Measurements from ENCODE around the gene TMEM94.

Gene TMEM94

DNA sequence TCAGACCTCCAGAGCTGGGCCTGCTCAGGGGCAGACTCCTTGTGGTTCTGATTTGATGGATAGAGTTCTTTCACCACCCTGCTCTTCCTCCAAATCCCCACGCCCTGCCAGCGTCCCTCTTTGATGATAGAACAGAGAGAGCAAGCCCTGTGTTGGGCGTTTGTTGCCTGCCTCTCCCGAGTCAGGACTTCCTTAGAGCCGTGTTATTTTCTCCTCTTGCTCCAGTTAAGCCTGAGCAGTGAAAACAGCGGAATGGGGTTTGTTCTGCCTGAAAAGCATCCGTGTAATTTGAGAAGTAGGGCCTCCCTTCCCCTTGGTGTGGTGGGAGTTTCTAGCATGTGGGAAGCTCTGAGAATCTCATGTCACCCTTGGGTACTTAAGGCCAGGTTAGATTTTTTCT is 22.1 kb downstream of the TMEM94 start:
- no peaks in the 10 kb centered on the region for H3K4me1 ChIP-seq
- TF ChIP-seq CTCF (IDR thresholded peaks at IDR 0.05; ENCODE audit: low read depth, low read length), result no peak
- peaks cover 7% of the 10 kb centered on the region; the same call in 1 of the 2 replicates for H3K36me3 ChIP-seq

DNA sequence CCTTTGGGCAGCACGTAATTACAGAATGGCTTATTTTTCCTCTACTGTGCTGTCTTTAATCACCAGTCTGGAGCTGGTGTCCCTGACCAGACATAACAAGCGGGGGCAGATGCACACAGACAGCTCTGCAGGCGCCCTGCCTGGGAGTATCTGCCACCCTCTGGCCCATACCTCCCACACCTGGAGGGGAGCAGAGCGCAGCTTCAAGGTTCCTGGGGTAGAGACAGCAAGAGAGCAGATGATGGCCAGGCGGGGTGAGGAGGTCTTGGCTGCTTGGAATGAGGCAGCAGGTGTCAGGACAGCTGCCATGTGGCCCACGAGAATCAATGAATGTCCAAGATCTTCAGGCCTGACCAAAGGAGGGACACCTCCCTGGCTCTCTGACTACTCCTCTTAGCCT is 23.8 kb downstream of the TMEM94 start:
- no peaks in the 10 kb centered on the region for H3K27me3 ChIP-seq
- H3K9me3 ChIP-seq, result no peaks in the 10 kb centered on the region
- DNase-seq, result no peak
- H3K36me3 ChIP-seq, result peaks cover 4% of the 10 kb centered on the region; the same call in 1 of the 2 replicates
- H3K4me1 ChIP-seq, result no peaks in the 10 kb centered on the region
- H3K4me3 ChIP-seq (ENCODE audit: low read depth, low read length), result no peak overlapping the region
- no peak for TF ChIP-seq CTCF (IDR thresholded peaks at IDR 0.05; ENCODE audit: low read depth, low read length)

More for the DNA sequence above, 22.1 kb downstream of the TMEM94 start:
- H3K27me3 ChIP-seq, result no peaks in the 10 kb centered on the region
- no peaks in the 10 kb centered on the region for H3K9me3 ChIP-seq
- DNase-seq, result no peak
- no peak overlapping the region for H3K4me3 ChIP-seq (ENCODE audit: low read depth, low read length)

DNA sequence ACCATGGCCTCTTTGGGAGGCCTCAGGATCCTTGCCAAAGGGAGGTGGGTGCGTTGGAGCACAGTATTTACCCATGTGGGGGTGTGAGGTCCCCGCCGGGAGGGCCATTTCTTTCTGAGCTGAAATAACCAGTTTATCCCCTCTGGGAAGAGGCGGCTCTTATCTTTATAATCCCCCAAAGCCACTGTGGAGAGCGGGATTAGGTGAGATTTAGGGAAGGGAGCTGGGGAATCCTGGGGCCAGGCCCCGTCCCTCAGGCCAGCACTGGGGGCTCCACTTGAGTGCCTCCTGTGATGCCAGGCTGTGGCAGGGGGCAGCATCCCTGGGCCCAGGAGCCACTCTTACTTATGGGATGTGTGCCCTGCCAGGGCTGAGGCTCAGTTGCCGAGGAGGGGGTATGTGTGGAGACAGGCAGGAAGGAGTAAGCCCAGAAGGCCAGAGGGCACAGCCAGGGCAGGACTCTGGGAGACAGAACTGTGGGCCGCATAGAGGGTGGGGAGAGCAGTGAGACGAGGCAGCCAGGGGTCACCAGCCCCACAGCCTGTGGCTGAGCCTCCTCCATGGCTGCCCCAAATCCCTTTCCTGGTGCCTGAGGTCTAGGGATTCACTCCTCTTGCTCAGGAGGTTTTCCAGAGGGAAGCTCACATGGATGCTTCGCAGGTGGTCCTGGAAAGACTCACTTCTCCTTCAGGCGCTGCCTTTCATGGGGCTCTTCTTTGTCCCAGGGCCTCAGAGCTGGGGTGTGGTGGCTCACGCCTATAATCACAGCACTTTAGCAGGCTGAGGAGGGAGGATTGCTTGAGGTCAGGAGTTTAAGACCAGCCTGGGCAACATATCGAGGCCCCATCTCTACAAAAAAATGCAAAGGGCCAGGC is 25.0 kb downstream of the TMEM94 start:
- no peaks in the 10 kb centered on the region for H3K27me3 ChIP-seq
- H3K9me3 ChIP-seq, result no peaks in the 10 kb centered on the region
- H3K4me3 ChIP-seq (ENCODE audit: low read depth, low read length), result no peak overlapping the region
- TF ChIP-seq CTCF (IDR thresholded peaks at IDR 0.05; ENCODE audit: low read depth, low read length), result no peak
- peaks cover 4% of the 10 kb centered on the region; the same call in 1 of the 2 replicates for H3K36me3 ChIP-seq
- no peaks in the 10 kb centered on the region for H3K4me1 ChIP-seq
- DNase-seq, result no peak

DNA sequence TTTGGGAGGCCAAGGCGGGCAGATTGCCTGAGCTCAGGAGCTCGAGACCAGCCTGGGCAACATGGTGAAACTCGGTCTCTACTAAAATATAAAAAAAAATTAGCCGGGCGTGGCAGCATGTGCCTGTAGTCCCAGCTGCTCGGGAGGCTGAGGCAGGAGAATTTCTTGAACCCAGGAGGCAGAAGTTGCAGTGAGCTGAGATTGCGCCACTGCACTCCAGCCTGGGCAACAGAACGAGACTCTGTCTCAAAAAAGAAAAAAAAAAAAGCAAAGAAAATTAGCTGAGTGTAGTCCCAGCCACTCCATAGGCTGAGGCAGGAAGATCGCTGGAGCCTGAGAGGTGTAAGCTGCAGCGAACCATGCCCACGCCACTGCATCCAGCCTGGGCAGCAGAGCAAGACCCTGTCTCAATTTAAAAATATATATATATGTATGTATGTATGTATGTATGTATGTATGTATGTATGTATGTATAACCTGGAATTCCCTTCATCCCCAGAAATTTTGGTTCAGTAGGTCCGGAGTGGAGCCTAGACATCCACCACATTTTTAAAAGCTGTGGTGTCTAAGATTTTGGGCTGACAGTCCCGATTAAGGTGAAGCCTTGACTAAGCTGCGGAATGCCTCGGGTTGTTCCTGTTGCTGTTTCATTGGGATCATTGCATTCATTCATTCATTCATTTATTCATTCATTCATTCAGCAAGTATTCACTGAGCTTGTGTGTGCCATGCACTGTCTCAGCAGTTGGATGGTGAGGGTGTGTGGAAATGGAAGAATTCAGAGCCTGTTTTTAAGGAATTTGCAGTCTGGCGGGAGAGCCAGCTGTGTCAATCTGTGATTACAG is 25.9 kb downstream of the TMEM94 start:
- H3K9me3 ChIP-seq, result no peaks in the 10 kb centered on the region
- no peak overlapping the region for H3K4me3 ChIP-seq (ENCODE audit: low read depth, low read length)
- DNase-seq, result no peak
- H3K36me3 ChIP-seq, result peaks cover 2% of the 10 kb centered on the region; the same call in 1 of the 2 replicates
- no peaks in the 10 kb centered on the region for H3K27me3 ChIP-seq
- no peaks in the 10 kb centered on the region for H3K4me1 ChIP-seq
- TF ChIP-seq CTCF (IDR thresholded peaks at IDR 0.05; ENCODE audit: low read depth, low read length), result no peak

DNA sequence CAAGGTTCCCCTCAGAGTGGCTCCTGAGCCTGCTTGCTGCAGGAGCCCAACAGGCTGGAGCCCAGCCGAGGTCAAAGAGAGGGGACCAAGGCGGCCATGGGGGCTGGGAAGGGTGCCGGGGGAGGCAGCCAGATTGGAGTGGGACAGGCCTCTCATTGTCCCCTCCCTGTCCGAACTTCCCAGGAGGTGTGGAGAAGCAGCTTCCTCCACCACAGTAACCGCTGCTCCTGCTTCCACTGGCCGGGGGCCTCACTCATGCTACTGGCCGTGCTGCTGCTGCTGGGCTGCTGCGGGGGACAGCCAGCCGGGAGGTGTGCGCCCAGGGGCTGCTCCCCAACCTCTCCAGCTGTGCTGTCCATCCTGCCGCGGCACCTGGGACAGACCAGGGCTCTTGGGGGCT is 29.3 kb downstream of the TMEM94 start:
- H3K4me3 ChIP-seq (ENCODE audit: low read depth, low read length), result no peak overlapping the region
- no peaks in the 10 kb centered on the region for H3K27me3 ChIP-seq
- H3K9me3 ChIP-seq, result no peaks in the 10 kb centered on the region
- H3K4me1 ChIP-seq, result no peaks in the 10 kb centered on the region
- no peak for DNase-seq
- no peaks in the 10 kb centered on the region for H3K36me3 ChIP-seq
- no peak for TF ChIP-seq CTCF (IDR thresholded peaks at IDR 0.05; ENCODE audit: low read depth, low read length)

Data from BE2C (cell line).